DOHH2 (cell line): ENCODE results near the gene KRTAP6-2.

Experiments
- CTCF ChIP-seq: fragments of 200-600 bp; sonication (generic); IDR thresholded peaks from one replicate; pipeline ENCODE4 v1.5.1; 2014; ENCODE audit warnings: antibody characterized with exemption, mild to moderate bottlenecking, low read depth, low read length; ENCODE audit not compliant: poor library complexity, severe bottlenecking
- EZH2phosphoT487 ChIP-seq: fragments of 200-600 bp; sonication (generic); IDR thresholded peaks from 2 replicates; pipeline ENCODE4 v1.6.1; 2017; ENCODE audit warnings: borderline replicate concordance, mild to moderate bottlenecking, antibody characterized with exemption, low read length, moderate library complexity, mixed read lengths

GRCh38 chr21:30580132-30580531 is 18.6 kb downstream of the KRTAP6-2 start:
- no peak for TF ChIP-seq CTCF
- no peak for TF ChIP-seq EZH2phosphoT487
